ENCODE data around the gene IFRD2.

The IFRD2 gene

DNA sequence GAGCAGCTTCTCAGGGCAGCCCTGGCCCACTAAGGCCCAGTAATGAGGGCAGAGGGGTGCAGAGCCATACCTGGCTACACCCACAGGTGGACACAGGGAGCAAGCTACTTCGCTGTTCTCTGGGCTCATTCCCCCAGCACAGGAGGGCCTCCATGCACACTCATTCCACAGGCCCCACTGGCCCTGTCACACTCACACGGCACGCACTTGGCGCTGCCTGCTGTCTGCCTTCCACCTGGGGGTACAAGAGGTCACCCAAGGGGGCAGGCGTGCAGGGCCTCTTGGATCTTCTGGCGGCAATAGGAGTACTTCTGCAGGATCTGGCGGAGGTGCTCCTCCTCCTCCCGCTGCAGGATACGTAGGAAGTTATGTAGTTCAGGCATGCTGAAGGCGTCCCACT, 38.1 kb upstream of the IFRD2 start:
- no peak overlapping the region for H3K4me3 ChIP-seq (replicated peaks; ENCODE audit: low read depth, low read length)
- no peak for DNase-seq (ENCODE audit: extremely low read depth, low read depth)
- TF ChIP-seq, protein P1, sequence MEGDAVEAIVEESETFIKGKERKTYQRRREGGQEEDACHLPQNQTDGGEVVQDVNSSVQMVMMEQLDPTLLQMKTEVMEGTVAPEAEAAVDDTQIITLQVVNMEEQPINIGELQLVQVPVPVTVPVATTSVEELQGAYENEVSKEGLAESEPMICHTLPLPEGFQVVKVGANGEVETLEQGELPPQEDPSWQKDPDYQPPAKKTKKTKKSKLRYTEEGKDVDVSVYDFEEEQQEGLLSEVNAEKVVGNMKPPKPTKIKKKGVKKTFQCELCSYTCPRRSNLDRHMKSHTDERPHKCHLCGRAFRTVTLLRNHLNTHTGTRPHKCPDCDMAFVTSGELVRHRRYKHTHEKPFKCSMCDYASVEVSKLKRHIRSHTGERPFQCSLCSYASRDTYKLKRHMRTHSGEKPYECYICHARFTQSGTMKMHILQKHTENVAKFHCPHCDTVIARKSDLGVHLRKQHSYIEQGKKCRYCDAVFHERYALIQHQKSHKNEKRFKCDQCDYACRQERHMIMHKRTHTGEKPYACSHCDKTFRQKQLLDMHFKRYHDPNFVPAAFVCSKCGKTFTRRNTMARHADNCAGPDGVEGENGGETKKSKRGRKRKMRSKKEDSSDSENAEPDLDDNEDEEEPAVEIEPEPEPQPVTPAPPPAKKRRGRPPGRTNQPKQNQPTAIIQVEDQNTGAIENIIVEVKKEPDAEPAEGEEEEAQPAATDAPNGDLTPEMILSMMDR (IDR thresholded peaks at IDR 0.05; ENCODE audit: low read depth, low read length, missing control alignments): no peak

DNA sequence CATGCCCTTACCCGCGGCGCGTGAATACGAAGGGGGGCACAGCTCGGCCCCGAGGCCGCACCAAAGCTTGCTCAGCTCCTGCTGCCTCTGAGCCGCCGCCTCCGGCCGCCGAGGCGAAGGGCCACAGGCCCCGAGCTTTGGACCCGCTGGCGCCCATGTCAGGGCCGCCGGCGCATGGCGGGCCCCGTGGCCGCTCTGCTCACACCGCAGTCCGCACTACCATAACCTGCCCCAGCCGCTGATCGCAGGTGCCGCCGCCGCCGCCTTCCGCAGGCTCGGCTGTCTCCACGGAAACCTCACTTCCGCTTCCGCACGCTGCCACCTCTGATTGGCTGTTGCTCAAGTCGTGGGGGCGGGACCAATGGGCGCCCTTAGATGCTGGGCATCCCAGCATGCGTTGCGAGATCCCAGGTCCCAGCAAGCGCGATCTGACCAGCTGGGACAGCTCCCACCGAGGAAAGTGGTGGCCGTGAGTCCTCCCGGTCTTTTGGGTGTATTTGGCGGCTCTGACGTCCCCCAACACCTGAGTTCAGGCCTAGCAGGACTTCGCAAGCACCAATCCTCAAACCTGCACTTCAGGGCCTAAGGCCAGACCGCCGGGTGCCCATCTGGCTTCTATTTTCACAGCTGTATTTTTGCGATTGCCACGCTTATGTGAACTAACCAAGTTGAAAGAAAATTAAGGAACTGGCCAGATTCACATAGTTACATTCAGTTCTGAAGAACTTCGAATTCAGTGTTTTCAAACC, 35.9 kb upstream of the IFRD2 start, which contains the start of gene TUSC2:
TSS of gene TUSC2 (minus strand) at position 281 of the 749 bp plus-strand sequence. CDS start at position 157, 124 bp downstream.
- DNase-seq (ENCODE audit: extremely low read depth, low read depth): no peak
- TF ChIP-seq, protein P1 (IDR thresholded peaks at IDR 0.05; ENCODE audit: low read depth, low read length, missing control alignments): no peak
- H3K4me3 ChIP-seq (replicated peaks; ENCODE audit: low read depth, low read length): peak within 1 kb of the TSS; percentile 94

DNA sequence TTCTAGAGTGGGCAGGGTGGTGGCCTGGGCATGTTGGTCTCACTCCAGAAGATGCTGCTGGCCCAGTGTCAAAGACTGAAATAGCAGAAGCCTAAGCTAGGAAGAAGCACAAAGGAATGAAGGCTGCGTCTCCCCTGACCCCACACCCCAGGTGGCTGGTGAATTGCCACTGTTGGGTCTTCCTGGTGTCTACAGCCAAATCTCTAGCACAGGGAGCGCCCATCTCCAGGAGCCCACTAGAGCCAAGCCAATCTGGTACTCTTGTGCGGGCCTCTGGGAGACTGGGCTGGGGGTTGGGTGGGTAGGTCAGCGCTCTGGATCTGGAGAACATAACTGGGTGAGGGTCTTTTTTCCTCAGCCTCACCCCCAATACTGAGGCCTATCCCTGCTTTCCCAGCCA, 34.9 kb upstream of the IFRD2 start:
- DNase-seq (ENCODE audit: extremely low read depth, low read depth): no peak
- TF ChIP-seq, protein P1 (IDR thresholded peaks at IDR 0.05; ENCODE audit: low read depth, low read length, missing control alignments): no peak

DNA sequence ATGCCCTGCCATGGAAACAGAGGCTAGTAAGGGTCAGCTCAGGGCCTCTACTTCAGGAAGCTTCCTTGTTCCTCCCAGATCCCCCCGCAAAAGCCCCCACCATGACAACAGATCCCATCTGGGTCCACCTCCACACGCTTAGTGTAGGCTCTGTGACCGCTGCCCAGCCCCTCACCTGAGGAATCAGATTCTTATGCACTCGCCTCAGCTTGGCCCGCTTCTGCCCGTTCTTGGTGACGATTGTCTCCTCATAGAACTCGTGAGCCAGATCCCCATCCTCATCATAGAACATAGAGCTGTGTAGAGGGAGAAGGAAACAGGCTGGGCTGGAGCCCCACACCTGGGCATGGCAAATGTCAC, 33.9 kb upstream of the IFRD2 start:
- DNase-seq (ENCODE audit: extremely low read depth, low read depth): no peak
- H3K4me3 ChIP-seq (replicated peaks; ENCODE audit: low read depth, low read length): no peak overlapping the region
- TF ChIP-seq, protein P1 (IDR thresholded peaks at IDR 0.05; ENCODE audit: low read depth, low read length, missing control alignments): no peak

More for the DNA sequence above, 34.9 kb upstream of the IFRD2 start:
- H3K4me3 ChIP-seq (replicated peaks; ENCODE audit: low read depth, low read length): peak overlapping the region; percentile 94

DNA sequence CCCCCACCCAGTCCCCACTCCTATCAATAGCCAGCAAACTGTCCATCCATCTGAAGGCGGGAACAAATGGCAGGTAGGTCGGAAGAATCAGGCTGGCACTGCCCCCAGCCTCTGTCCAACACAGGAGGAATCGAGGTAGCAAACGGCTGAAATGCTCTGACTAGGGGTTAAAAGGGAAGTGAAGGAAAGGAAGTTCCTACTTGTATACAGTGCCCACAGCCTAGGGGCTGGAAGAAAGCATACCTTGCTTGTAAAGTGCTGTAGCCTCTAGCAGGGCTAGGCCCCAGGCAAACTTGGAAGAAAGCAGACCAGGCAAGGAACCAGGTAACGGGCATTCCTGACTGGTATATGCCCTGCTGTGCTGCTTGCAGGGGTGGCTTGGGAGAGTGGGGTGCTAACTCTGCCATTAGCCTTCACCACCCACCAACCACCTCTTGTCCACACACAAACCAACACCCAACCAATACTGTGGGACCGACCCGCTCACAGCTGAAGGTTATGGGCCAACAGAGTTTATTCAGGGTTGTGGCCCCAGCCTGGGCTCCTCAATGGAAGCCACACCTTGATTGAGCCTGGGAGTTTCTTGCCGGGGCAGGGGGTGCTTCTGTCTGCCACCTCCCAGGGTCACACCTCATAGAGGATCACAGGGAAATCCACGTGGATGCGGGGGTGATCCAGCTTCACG, 33.4 kb upstream of the IFRD2 start:
- DNase-seq (ENCODE audit: extremely low read depth, low read depth): no peak
- TF ChIP-seq, protein P1 (IDR thresholded peaks at IDR 0.05; ENCODE audit: low read depth, low read length, missing control alignments): no peak
- H3K4me3 ChIP-seq (replicated peaks; ENCODE audit: low read depth, low read length): no peak overlapping the region

DNA sequence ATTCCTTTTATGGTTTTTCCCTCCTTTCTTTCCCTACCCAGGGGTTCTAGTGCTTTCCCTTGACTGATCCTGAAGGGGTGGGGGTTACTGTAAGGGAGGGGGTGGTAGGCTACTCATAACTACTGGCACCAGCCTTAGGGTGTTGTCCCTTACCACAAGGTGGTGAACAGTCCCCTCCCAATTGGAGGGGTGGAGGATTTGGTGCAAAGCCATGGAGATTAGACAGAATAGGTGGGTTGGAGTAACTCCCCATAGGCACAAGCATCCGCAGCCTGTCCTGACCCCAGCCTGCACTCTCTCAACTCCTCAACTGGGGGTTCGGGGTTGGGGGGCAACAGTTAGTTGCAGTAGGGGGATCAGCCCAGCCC, 32.9 kb upstream of the IFRD2 start:
- TF ChIP-seq, protein P1 (IDR thresholded peaks at IDR 0.05; ENCODE audit: low read depth, low read length, missing control alignments): no peak
- no peak overlapping the region for H3K4me3 ChIP-seq (replicated peaks; ENCODE audit: low read depth, low read length)
- no peak for DNase-seq (ENCODE audit: extremely low read depth, low read depth)

Data from HFF-Myc (cell line).